HG02943 (cell line): ENCODE measurements around the gene COMMD9.
"Not testable (repeated sequence)": the region's sequence is repeated elsewhere in the genome, so short reads cannot be mapped to it uniquely, and the experiment has no call there.

Experiments
- ATAC-seq: cut with Tn5 transposase; IDR thresholded peaks from one replicate; pipeline ENCODE4 v1.9.1; 2021; ENCODE audit warnings: mild to moderate bottlenecking, low read depth, moderate library complexity; ENCODE audit not compliant: unreplicated experiment

The COMMD9 gene

DNA sequence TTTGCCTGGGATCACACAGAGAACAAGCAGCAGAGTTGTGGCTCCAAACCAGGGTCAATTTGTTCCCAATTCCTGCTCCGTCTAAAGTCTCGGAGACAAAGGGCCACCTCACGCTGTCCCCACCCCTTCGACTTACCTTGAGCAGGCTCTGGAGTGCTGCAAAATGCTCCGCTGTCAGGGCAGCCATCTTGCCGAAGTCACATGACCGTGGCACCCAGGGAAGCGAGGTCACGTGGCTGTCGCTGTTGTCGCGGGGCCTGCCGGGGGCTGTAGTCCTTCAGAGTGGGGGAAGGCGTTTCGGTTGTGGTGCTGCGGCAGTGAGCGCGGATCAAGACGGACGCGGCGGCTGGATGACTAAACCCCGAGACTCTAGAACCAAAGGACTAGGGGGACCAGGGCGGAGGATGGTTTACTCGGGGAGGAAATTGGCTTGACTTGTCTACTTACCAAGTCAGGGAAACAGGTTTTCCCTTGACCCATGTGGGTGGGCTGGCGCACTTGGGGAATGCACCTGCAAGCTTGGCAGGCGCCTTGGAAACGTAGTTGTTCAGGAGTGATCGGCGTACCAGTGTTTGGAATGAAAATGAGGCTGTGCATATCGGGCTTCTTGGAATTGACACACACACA lies at the start of gene COMMD9:
TSS of gene COMMD9 (minus strand) at position 199 of the 627 bp plus-strand sequence. CDS start at position 187, 12 bp downstream.
- peak; percentile 100 for ATAC-seq

DNA sequence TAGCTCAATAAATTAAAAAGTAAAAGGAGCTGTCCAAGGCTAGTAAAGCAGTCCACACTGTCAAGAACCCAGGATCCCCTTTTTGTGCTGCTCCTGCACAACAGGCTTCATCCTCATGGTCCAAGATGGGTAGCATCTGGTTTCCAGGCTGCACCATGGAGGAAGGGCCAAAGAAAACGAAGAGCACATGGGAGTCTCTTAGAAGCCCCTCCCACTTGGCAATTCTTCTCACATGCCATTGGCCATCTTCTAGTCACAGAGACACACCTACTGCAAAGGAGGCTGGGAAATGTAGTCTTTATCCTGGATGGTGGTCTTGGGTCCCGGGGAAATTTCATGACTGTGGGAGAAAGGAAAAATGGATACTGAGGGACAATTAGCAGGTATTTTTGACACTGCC lies 44.7 kb upstream of the COMMD9 start:
- no peak for ATAC-seq

DNA sequence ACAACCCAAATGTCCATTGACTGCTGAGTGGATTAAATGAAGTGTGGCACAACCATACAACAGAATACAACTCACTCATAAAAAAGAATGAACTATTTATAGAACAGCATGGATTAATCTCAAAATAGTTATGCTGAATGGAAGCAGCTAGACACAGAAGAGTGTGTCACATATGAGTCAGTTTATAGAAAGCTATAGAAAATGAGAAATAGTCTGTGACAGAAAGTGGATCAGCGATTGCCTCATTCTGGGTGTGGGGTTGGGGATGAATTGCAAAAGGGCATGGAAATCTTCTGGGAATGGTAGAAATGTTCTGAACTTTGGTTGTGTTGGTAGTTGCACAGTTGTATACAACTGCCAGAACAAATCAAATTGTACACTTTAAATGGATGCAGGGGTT lies 44.2 kb upstream of the COMMD9 start:
- no peak for ATAC-seq

DNA sequence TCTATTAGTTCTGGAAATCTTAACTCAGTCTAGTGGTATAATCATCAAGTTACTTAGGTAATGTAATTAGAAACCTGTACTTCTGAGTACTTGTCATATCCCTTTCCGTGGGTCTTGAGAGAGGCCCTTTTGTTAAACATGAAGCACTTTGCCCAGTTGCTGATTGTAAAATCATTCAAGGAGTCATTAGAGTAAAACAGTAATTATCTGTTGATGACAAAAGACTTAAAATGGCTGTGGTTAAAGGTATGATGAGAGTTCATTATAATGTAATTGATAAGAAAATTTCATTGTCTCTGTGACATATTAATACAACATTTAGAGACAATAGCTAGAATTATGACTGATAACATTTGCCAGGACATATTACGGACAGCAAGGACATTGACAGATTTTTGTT lies 41.2 kb upstream of the COMMD9 start:
- no peak for ATAC-seq

DNA sequence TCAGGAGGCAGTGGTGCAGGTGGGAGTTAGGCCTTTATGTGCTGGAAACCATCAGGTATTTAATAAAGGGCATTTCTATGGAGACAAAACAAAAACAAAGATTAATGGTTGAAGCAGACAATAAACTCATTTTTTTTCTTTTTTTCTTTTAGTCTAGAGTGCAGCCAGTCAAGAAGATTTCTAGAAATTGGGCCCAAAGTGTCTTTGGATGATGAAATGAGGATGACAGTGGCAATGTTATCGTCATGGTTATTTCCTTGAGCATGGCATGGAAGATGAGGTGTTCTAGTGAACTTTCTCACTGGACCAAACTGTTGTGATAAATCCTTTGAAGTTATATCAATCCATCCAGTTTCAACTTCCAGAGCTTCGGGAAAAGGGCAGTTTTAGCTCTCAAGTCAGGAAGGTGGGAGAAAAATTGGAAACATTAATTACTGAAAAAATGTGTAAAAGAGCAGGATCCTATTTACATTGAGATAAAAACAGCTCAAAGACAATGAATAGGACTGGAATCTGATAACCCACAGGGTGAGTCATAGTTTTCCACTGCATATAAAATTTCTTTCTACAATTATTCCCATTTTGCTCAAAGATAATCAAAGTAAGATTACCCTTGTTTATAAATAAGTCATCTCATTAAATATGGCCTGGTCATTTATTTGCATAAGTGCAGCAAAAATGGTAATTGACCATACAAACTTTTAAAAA lies 39.9 kb upstream of the COMMD9 start:
- no peak for ATAC-seq

DNA sequence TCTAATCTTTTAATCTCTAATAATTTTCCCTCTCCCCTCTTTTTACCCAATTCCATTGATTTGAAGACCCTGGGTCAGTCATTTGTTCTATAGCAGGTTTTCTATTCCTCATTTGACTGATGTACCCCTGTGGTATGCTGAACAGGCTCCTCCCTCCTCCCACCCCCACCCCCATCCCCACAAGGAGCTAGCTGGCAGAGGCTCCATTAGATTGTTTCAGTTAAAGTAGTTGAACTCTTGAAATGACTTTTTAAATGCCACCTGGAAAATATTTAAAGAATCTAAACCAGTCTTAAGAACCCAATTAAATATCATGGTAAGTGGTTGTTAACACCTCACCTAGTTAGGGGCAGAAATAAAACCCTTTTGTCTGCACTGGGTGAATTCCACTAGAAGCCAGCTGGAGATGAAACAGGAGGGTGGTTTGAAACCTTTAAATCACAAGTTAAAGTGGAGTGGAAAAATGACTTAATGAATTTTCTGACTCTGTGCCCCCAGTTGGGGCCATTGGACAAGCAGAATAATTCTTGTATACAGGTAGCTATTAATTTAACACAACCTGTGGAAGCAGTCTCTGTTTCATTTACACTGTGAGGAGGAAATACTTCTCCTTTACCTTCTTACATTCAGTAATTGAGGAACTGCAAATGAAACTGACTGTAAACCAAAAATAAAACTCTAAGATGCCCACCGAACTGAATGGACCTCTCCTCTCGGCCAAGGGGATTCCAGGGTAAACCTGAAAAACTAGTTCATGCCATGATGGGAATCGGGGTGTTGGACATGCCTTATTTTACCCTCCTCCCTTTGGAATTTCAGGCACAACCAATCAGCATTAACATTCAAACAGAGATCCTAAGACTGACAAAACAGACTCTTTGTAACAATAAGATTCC lies 37.5 kb upstream of the COMMD9 start:
- ATAC-seq = no peak

DNA sequence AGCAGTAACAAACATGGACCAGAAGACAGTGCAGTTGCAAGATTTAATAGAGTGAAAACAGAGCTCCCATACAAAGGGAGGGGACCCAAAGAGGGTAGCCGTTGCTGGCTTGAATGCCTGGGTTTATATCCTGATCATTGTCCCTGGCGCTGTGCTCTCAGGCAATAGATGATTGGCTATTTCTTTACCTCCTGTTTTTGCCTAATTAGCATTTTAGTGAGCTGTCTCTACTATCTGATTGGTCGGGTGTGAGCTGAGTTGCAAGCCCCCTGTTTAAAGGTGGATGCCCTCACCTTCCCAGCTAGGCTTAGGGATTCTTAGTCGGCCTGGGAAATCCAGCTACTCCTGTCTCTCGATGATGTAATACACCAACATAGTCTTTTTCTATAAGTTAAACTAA lies 36.2 kb upstream of the COMMD9 start:
- ATAC-seq = not testable (repeated sequence)

DNA sequence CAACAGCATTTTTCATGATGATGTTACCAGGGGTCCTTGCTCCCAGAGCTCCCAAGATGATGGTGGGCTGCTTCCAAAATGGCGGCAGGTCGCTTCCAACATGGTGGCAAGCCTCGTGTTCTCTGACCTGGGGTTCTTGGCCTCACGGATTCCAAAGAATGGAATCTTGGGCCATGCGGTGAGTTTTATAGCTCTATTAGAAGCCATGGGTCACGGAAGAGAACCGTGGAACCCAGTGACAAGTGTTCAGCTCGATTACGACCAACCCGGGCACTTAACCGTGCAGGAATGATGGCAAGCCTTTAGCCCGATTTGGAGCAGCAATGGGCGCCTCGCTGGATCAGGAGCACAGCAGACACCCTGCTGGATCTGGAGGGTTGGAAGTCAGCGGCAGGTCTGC lies 35.7 kb upstream of the COMMD9 start:
- not testable (repeated sequence) for ATAC-seq

DNA sequence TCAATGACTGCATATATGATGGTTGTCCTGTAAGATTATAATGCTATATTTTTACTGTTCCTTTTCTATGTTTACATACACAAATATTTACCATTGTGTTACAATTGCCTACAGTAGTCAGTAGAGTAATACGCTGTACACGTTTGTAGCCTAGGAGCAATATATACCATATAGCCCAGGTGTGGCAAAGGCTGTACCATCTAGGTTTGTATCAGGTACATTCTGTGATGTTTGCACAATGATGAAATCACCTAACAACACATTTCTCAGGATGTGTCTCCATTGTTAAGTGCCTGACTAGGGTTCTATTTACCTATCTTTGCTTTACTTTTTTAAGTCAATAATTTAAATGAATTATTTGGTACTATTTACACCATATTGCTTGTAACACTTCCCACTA lies 28.8 kb upstream of the COMMD9 start:
- ATAC-seq = no peak

DNA sequence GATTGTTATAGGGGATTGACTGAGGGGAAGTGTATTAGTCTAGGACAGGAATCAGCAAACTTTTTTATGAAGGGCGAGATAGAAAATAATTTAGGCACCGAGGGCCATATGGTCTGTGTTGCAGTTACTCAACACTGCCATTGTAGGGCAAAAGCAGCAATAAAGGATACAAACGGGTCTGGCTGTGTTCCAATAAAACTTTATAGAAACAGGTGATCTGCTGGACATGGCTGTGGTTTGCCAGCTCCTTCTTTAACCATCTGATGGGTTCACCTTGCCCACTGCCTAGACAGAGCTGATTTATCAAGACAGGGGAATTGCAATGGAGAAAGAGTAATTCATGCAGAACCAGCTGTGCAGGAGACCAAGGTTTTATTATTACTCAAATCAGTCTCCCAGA lies 26.8 kb upstream of the COMMD9 start:
- ATAC-seq = no peak

DNA sequence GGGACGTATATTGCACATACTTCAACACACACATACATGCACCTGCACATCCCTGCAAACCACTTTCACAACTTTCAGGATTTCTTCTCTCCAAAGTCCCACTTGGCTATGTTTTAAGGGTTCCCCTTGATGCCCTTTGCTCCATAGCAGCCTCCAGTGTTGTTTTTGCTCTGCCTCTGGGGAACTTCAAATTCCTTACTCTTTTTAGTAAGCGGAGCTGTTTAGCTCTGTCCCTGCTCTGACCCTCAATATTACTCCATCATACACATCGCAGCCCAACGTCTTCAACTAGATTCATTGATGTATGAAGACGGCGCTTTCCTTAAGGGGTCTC lies 25.2 kb upstream of the COMMD9 start:
- no peak for ATAC-seq

DNA sequence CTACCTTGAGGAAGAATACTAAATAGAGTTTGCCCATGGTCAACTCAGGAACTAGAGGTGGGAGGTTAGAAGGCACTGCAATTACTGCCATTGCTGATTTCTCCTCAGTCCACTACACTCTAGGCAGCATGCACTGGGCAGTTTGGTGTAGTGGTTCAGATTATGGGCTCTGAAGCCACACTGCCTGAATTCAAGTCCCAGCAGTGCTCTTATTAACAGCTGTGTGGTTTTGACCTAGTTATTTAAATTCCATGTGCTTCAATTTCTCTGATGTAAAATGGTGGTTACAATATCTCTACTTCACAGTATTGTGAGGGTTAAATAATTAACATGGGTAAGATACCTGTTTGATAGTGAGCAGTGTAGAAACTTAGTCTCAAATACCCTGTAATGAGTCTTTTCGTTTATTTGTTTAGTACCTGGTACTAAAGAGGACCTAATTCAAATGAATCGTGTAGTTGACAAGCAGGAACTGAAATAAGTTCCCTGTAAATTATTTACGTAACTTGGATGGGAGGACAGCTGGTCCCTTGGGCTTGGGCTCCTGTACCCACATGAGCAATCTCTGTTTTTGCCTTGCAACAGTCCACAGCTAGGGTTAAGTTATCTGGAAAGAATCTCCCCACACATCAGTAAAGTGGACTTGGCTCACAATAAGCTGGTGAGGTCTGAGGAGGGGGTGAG lies 24.7 kb upstream of the COMMD9 start:
- ATAC-seq = peak; percentile 87

DNA sequence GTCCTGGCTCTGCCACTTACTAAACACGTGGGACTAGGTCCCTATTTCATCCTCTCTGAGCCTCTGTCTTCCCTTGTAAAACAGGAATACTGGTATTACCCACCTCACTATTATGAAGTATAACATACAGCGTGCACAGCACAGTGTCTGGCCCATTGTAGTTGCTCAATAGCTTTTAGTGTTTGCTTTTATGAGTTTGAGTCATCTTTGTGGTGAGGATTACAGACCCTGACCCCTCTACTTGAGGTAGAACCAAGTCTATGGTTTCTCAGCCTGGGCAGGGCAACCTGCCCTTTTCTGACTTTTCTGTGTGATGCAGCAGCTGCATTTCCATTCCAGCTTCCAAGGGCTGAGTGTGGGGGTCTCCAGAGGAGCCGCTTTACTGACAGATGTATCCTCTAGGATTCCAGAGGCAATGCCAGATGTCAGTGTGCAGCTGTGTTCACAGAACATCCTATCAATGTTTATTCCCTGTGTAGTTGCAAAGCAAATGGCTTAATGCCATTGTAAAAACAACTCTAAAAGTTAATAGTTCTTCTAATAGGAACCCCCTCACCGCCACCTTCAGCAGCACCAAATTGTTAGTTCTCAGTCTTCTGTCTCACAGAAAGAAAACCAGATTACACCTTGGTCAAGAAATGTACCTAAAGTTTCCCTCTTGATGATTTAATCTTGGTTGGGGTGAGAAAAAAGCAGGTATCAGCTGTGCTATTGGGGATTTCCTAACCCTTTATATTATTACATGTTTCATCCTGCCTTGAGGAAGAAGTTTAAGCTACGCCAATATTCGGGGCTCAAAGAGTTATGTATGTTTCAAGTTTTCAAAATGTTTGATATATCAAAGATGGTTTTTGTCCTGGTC lies 23.6 kb upstream of the COMMD9 start:
- ATAC-seq = no peak

DNA sequence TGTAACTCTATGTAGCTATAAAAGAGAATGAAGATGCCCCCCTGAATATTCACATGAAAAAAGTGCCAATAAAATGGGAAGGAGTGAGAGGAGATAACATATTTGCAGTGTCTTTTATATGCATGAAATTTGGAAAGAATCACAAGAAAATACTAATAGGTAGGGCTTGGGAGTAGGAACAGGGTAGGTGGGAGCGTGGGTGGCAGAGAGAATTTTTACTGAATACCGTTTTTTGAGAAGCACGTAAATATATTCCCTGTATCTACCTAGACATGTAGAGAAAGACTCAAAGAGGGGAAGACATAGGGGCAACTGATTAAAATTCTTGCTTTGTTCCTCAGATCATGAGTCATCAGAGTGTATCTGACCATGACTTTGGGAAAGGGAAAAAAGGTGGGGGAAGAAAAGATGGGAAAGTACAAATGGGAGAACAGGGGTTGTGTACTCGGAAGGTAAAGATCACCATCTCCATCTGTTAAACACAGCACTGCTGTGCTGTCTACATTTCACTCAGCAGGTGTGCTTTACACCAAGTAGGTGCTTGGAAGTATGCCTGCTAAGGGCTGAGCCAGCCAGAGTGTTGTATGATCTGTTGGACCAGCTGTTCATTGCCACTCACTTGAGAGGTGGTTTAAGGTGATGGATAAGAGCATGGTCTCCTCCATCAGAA lies 22.8 kb upstream of the COMMD9 start:
- no peak for ATAC-seq

DNA sequence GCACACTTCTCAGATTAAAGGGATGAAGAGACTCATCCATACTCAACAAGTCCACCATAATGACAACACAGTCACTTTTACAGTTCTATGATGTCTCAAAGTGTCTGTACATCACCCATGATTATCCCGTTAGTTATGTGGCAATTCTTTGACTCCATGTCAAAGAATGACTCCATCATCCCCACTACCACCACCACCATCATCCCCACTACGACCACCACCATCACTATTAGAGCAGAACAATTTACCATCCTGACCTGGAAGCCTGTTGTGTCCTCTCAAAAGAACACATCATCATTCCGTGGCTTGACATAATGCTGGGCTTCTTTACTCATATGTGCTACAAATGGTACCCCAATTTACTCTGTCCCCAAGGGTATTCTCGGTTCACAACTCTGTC lies 20.6 kb upstream of the COMMD9 start:
- no peak for ATAC-seq

DNA sequence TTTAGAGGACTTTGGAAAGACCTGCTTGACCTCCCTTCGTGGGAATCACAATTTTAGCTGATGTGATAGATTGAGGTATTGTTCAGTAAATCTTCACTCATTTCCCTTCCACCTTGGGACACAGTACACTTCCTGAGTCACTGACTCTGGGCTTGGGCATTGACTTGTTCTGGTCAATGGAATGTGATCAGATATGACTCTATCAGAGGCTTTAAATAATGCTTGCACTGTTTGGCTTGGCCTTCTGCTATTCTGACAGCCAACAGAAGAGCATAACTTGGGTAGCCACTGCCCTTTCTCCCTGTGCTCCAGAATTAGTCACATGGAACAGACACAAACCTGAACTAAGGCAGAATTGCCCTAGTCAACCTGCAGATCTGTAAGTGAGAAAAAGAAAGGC lies 19.4 kb upstream of the COMMD9 start:
- no peak for ATAC-seq

DNA sequence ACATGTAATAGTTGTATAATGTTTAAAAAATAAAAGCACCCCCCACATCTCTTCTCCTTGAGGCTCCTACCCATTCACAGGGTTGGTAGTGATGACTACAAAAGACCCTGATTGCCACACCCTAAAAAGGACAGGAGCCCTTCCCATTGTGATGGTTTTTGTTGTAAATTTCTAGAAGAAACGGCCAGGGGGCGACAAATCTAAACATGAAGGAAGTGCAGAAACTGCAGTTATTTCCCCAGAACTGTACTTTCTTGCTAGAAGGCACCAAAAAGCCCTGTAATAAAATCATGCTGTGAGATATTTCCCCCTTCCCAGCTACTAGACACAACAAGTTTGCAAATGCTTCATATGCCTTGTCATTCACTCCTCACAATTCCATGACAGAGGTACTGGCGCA lies 17.7 kb upstream of the COMMD9 start:
- ATAC-seq = no peak

DNA sequence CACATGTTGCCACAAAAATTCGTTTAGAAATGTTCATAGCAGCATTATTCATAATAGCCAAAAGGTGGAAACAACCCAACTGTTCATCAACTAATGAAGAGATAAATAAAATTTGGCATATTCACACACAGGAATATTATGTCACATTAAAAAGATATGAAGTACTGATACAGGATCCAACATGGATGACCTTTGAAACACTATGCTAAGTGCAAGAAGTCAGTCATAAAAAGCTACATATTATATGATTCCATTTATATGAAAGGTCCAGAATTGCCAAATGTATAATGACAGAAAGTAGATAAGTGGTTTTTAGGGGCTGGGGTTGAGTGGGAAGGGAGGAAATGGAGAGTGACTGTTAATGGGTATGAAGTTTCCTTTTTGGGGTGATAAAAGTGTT lies 15.8 kb upstream of the COMMD9 start:
- no peak for ATAC-seq

DNA sequence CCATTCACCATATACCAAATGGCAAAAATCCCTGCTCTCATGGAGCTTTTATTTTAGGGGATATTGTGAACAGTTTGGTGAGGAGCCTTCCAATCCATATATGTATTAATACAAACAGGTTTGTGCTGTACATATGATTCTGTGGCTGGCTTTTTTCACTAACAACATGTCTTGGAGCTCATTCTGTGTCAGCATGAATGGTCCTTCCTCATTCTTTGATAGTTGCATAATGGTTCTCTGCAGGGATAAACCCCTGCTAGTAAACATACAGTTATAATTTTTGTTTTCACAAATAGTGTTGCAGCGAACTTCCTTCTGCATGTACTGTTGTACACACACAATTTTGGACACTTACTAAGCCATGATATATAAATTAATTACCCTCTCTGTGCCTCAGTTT lies 15.1 kb upstream of the COMMD9 start:
- ATAC-seq = no peak

DNA sequence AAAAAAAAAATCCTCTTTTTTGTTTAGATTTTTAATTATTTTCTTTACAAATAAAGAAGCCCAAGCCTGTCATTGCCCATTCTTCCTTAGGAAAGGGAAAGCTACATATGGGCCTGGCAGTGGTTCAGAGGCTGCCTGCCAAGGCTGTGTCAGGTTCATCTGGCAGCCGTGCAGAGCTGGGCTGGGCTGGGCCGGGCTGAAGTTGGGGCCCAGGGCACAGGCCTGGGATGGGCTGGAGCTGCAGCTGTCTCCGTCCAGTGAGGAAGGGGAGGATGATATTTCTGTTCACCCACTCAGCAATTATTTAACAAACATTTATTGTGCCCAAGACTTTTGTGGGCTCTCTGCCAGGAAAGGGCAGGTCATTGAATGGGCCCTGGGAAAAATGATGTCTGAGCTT lies 11.4 kb upstream of the COMMD9 start:
- no peak for ATAC-seq
